Stimulated activated CD4-positive, alpha-beta T cell treated with anti-CD3 and anti-CD28 coated beads, Interleukin-2, amount 100 ng/mL, for 48 hours (primary cell): Measurements from ENCODE around the gene CIT.

Source experiments
- DNase-seq, 2 donors: peaks; one replicate each; pipeline ENCODE4 v3.0.0-alpha.2; 2020

Gene CIT

DNA sequence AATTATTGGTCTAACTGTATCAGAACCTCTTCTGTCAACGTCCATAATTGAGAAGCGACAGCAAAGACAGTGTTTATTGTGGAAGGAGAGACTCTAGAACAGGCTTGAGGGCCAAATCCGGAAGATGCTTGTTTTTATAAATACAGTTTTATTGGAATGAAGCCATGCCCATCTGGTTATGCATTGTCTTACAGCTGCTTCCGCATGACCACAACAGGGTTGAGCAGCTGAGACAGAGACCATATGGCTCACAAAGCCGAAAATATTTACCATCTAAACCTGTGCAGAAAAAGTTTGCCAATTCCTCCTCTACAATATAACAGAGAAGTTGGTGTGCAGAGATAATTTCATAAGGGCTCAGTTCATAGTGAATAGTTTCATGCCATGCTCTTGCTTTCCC lies 184.7 kb downstream of the CIT start:
- DNase-seq: no peak

DNA sequence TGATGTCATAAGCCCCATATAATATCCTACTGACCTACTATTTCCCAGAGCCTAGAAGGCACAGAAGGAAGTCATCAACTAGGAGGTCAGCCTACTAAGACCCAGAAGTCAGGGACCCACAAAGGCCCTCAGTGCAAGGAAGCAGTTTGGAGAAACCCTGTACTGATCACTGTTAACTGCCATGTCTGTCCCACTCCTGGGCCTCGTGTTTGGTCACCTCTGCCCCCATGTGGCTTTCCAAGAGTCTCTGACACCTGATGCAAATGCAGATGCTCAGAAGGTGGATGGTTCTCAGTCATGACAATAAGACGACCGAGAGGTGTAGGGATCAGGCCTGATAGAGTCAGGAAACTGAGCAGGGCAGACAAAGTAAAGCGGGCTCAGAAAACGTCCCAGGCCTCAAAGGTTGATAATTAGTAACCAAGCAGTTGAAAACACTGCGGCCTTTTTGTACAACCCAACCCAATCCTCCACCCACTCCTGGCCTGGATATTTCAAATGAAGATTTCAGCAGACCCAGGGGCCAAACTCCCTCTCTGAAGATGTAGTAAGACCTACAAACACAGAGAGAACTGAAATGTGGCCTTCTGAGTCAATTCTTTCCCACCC lies 185.8 kb downstream of the CIT start:
- no peak for DNase-seq

DNA sequence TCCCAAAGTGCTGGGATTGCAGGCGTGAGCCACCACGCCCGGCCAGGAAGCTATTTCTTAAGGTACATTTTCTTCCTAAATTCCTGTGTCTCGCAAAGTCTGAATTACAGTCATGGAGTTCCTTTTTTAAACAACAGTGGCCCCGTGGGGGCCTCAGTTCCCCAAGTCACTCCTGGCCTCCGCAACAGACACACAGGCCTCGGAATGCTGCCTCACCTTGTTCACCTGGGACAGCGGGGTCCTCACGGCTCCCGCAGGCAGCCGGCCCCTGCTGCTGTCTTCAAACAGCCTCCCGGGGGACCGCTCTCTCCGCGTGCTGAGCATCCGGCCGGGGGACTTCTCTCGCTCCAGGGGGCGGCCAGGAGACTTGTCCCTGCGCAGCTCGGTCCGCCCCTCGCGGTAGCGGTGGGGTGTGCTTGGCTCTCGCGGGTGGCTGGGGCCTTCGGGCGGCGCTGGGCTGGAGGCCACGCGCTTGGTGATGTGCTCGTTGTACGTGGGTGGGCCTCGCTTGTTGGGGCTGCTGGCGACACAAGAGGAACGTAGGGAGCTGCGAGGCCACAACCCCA lies 187.1 kb downstream of the CIT start:
- no peak for DNase-seq

- no peak for DNase-seq
Measured at GRCh38 chr12:119687879-119688278, 189.2 kb downstream of the CIT start.

DNA sequence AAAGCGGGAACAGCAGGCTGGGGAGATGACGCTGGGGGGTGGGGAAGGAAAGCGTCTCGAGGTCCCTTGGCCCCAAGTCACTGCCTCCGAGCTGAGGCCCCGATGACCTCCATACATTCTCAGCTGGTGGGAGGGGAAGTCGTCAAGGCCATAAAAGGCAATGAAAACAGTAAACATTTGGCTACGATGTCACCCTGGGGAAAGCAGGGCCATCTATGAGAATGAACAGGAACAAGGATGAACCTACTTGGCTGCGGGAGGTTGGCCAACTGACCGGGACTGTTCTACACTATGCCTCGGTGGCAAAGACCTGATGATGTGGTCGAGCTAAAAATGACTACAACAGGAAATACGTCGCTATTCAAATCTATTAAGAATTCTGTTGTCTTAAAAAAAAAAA lies 189.7 kb downstream of the CIT start:
- DNase-seq: no peak

- DNase-seq: no peak
Measured at GRCh38 chr12:119686776-119687175, 190.3 kb downstream of the CIT start.

GRCh38 chr12:119686355-119686754 lies 190.8 kb downstream of the CIT start:
- DNase-seq: no peak

DNA sequence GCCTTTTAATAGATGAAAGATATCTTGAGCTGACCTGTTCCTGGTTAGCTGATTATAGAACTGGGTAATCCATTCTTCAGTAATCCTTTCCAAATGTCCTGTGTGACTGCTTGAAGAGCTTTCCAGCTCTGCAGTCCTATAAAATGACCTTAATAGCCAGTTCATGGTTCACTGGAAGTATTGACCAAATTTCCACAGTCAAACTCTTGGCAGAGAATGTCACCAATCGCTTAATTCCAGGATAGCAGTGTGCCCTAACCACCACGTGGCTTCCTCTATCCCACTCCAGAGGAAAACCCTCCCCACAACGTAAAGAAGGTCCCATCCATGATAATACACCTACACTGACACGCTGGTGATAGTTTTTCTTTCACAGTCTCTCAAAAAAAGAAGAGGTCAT lies 191.7 kb downstream of the CIT start:
- no peak for DNase-seq

DNA sequence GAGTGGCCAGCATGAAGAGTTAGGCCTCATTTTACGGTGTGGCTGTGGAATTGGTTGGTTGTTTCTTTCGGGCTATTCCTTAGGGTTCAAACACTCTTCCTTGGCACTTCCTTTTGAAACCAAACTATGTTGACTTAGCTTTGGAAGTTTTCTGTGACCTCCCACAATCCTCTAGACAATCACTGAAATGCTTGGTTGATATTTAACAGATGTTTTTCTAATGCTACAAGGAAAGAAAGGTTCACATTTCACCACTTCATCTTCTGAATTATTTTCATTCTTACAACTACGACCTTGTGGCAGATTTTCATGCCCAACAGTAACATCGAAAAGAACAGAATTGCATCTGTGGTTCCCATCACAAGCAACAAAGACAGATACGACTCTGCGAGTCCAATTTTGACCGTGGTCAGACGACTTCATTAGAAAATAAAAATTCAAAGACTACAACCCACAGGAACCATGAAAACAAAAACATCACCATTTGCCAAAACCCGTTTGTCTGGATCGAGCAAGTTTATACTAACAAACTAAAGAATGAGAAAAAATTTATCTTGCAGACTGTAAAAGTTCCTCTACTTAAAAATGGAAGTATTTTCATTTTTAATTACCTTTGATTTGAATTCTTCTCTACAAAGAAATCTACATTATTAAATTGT lies 192.3 kb downstream of the CIT start:
- no peak for DNase-seq

DNA sequence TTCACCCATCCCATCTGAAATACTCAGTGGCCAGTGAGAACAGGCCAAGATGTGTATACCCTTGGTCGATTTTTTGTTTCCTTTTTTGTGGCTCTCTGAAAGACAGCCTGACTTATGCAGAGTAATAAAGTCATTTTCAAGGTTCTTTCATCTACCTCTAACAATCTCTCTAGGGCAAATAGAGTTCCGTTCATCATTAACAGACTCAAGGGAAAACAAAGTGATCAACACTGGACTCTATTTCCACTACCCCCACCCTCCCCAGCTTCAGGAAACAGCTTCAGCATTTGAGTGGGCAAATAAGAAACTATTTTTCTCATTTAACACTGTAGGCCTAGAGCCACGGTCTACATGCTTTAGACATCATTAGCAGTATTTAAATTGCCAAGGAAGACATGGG lies 193.3 kb downstream of the CIT start:
- no peak for DNase-seq

DNA sequence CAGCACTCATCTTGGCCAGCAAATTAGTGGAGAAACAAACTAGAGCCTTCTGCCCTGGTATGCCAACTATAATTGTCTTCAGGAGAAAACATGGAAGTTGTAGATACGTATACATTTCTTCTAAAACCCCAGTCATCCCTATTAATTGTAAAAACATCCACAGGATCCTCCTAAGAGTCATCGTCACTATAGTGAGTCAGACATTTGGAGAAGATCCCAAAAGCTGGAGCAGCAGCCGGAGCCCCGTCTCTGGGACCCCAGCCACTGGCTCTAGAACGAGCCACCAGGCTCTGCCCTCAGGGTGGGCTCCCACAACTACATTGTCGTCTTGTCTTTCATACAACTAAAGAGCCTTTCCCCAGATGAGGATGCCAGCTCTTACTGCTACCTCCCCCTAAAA lies 193.7 kb downstream of the CIT start:
- no peak for DNase-seq

DNA sequence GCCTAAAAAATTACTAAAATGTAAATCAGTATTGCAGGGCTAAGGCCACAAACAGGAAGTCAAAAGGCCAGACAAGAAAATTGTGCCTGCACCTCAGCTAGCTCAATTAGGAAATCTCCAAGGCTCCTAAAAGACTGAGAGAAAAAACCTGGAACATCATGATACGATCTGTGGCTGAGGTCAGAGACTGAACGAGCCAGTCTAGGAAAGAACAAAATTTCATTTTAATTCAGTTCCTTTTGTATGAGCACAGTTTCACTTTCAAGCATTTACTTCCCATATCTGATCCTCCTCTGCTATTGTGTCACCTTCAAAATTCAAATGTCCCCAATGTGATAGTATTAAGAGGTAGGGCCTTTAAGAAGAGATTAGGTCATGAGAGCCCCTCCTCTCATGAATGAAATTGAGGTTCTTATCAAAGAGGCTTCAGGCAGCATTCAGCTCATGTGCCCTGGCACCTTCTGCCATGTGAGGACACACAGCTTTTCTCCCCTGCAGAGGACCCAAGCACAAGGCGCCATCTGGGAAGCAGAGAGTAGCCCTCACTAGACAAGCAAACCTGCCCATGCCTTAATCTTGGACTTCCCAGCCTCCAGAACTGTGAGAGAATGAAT lies 194.4 kb downstream of the CIT start:
- DNase-seq: no peak

DNA sequence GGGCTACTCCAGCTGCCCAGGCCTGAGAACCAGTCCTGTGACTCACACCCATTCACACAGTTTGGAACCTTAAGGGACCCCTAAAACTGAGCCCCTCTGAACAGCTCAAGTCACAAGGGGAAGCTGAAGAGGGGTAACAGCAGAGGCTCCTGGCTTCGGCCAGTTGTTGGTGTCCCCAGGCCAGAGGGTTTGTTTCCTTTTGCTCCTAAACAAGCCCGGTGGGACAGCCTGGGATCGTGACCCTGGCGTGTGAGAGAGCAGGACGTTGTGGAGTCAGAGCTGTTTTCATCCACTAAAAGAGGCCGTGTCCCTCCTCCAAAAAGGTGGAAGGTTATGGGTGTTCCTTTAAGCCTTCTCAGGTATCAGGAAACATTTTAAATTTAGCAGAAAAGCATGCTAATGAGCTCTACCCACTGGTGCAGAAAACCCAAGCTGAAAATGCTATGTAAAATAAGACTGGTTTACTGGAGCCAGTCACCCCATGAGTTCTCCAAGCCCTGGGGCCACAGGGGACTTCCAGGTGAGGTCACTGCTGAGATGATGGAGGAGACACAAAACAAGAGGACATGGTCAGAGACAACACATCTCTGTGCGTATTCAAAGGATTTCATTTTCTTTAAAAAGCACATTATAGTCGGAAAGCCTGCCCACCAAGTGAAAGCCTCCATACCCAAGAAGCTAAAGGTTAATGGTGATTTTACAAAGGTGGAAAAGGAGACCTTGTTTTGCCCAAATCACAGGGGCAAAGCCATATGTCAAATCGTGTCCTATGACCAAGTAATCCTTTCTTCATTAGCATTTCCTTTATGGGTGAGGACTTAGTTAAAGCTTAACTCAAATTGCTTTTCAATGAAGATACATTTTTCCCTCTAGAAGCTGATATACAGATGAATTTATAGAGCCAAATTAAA lies 195.1 kb downstream of the CIT start:
- DNase-seq: no peak

GRCh38 chr12:119681111-119681510 lies 196.0 kb downstream of the CIT start:
- DNase-seq: no peak

DNA sequence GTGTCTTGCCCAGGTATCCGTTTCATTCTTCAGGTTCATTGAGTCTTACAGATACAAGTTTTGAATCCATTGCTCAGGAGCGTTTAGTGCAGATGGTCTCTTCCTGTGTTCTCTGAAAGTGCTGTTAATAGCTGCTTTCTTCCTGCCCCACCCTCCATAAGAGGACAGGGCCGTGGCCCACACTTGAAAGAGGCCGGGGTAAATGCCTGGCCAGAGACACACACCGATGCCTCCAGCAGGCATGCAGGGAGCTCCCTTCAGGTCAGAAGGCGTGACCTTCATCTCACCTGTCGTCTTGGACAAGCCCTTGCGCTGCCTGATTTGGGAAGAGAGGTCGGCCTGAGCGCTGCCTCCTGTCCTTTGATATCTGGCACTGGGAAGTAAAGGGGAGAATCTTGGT lies 197.6 kb downstream of the CIT start:
- DNase-seq: no peak

DNA sequence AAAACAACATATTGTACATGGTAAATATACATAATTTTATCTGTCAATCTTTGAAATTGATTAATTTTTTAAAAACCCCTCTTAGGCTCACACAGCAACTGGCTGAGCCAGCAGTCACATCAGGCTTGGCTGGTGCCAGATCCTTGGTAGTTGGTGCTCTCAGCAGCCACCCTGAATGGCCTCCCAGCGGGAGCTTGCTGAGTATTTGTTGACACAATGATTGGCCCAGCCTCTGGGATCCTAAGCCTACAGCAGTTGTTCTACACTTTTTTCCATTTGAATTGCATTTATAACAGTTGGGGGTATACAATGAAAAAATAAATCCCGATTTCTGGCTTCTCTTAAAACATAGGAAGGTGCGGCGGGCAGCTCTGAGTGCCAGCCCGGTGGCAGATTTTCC lies 198.0 kb downstream of the CIT start:
- DNase-seq: no peak

- DNase-seq: no peak
Measured at GRCh38 chr12:119678459-119678858, 198.7 kb downstream of the CIT start.

DNA sequence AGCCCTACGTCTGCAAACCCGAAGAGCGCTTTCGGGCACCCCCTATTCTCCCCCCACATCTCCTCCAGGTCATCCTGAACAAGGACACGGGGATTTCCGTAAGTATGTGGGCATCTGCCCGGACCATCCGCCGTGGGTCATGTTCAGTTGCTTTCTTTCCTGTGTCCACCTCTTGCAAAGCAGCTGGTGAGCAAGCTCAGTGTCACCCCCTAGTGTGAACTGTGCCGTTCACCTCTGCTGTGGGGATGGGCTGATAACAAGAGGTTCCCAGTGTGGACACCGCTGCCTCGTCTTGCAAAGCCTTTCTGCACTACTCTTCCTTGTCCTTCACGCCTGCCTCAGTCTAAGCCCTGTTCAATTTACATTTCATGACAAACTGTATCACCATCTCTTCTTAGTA lies 200.5 kb downstream of the CIT start:
- no peak for DNase-seq

DNA sequence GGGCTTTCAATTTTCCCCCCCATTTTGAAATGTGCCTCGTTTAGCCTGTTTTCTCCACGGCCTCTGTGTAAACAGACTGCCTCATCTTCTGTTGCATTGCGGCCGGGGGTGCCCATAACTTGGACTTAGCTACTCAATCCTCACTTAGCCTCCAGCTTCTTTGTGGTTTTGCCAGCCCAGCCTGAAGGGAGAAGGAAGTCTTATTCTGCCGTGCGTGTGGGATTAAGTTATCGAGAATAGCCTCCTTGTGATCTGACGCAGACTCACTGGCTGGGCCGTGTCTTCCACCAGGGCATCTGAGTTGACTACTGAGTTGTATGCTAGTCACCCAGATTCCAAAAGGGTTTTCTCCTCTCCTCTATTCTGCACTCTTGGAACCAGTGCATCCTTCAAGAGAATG lies 201.1 kb downstream of the CIT start:
- no peak for DNase-seq

GRCh38 chr12:119674560-119674959 lies 202.6 kb downstream of the CIT start:
- DNase-seq: no peak

- DNase-seq: no peak
Measured at GRCh38 chr12:119673634-119674033, 203.5 kb downstream of the CIT start.

DNA sequence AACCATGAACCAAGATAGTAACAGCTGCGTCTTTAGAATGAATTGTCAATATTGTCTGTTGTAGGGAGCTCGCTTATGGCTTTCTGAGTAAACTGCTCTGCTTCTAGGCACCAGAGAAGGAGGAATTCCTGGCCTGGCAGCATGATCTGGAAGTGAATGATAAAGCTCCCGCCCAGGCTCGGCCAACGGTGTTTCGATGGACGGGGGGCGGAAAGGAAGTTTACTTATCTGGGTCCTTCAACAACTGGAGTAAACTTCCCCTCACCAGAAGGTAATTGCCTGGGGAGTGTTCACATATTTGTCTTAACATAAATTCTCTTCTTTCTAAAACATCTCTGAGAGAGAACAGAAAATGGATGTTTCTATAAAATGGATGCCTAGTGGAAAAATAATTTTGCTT lies 204.9 kb downstream of the CIT start:
- no peak for DNase-seq

DNA sequence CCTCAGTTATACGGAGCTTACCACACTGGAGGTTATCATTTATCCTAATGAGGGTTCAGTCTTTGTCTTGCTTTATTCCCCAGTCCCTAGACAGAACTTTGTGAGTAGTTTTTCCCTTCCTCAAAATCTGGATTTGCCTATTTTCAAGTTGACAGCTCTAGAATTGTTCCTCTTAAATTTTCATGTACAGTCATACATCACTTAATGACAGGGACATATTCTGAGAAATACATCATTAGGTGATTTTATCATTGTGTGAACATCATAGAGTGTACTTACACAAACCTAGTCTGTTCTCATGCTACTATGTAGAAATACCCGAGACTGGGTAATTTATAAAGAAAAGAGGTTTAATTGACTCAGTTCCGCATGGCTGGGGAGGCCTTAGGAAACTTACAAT lies 206.1 kb downstream of the CIT start:
- DNase-seq: no peak
